Peyer's patch (tissue), 4 donors: Measurements from ENCODE around the gene RAP2A. TPM values are rescaled to one million over a fixed set of nuclear protein-coding genes. Genes with fewer than 3 reads are reported as not detected.

ENCODE experiments used
- DNase-seq, 3 donors: peaks; one replicate each; pipeline ENCODE4 v3.0.0-alpha.2; 2017 to 2019
- H3K27ac ChIP-seq, 4 donors: fragments of 200-600 bp; sonication (generic); one replicate each; pipeline ENCODE4 v1.5.1; 2016 to 2019
- H3K27me3 ChIP-seq, 2 donors: fragments of 200-600 bp; sonication (generic); one replicate each; pipeline ENCODE4 v1.5.1; 2019
- H3K36me3 ChIP-seq, 3 donors: fragments of 200-600 bp; sonication (generic); one replicate each; pipeline ENCODE4 v1.5.1; 2016 to 2019
- H3K4me1 ChIP-seq, 4 donors: fragments of 200-600 bp; sonication (generic); one replicate each; pipeline ENCODE4 v1.5.1; 2016 to 2019
- H3K4me3 ChIP-seq, 4 donors: fragments of 200-600 bp; sonication (generic); 1 replicate in 3 of 4; 2 replicates in 1 of 4; pipeline ENCODE4 v1.5.1; 2016 to 2019; ENCODE audit warnings: mild to moderate bottlenecking in 1 of 4
- H3K9me3 ChIP-seq, 4 donors: fragments of 200-600 bp; sonication (generic); one replicate each; pipeline ENCODE4 v1.5.1; 2016 to 2019; ENCODE audit warnings: mild to moderate bottlenecking in 1 of 4
- POLR2A ChIP-seq, 2 donors: fragments of 450-650 bp; IDR thresholded peaks; one replicate each; pipeline ENCODE4 v1.5.1; 2017; ENCODE audit warnings: antibody characterized with exemption in 2 of 2, mild to moderate bottlenecking in 2 of 2, moderate library complexity in 2 of 2
- total RNA-seq, 4 donors: library from RNA; depleted of rRNA; stranded (reverse); fragments of >200 nt; gene quantifications; one replicate each; pipeline ENCODE4 v1.1.0, GENCODE V29; 2016
- TF ChIP-seq, protein P1 (sequence below), 6 experiments: fragments of 450-650 bp in 4 of 6; fragments of 200-600 bp in 2 of 6; sonication (generic) in 1 of 6; IDR thresholded peaks; one replicate each; pipeline ENCODE4 v1.5.1; 2017 to 2019; ENCODE audit warnings: antibody characterized with exemption in 6 of 6, mild to moderate bottlenecking in 3 of 6, moderate library complexity in 1 of 6

RAP2A gene
- total RNA-seq, 4 donors from 2014 or later = 8.7 to 19.8 (median 16.4) TPM

DNA sequence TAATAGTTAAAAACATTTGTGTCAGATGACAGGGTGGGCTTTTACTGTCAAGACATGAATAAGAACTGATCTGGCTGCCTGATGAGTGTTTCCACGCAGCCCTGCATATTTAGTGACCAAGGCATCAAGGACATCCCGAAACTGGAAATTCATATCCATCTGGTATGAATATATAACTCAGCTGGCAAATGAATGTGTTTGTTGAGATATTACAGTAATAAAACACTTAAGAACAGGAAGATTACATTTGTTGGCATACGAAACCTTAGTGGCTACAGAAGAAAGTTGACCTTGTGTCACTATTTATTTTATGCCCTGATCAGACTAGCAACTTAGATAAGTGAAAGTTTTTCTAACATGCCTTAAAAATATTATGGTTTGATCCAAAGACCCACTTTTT, 32.8 kb downstream of the RAP2A start:
- Histone ChIP-seq H3K27me3 (no peaks in the 10 kb centered on the region), H3K4me1 (no peaks in the 10 kb centered on the region), H3K27ac (no peak overlapping the region), H3K36me3 (peaks cover 0 to 10% (median 0%) of the 10 kb centered on the region in 3 donors), H3K4me3 (no peak overlapping the region), H3K9me3 (no peaks in the 10 kb centered on the region)
- DNase-seq = no peak
- TF ChIP-seq POLR2A (IDR thresholded peaks at IDR 0.05) = no peak
- TF ChIP-seq, protein P1, sequence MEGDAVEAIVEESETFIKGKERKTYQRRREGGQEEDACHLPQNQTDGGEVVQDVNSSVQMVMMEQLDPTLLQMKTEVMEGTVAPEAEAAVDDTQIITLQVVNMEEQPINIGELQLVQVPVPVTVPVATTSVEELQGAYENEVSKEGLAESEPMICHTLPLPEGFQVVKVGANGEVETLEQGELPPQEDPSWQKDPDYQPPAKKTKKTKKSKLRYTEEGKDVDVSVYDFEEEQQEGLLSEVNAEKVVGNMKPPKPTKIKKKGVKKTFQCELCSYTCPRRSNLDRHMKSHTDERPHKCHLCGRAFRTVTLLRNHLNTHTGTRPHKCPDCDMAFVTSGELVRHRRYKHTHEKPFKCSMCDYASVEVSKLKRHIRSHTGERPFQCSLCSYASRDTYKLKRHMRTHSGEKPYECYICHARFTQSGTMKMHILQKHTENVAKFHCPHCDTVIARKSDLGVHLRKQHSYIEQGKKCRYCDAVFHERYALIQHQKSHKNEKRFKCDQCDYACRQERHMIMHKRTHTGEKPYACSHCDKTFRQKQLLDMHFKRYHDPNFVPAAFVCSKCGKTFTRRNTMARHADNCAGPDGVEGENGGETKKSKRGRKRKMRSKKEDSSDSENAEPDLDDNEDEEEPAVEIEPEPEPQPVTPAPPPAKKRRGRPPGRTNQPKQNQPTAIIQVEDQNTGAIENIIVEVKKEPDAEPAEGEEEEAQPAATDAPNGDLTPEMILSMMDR (IDR thresholded peaks at IDR 0.05) = no peak

DNA sequence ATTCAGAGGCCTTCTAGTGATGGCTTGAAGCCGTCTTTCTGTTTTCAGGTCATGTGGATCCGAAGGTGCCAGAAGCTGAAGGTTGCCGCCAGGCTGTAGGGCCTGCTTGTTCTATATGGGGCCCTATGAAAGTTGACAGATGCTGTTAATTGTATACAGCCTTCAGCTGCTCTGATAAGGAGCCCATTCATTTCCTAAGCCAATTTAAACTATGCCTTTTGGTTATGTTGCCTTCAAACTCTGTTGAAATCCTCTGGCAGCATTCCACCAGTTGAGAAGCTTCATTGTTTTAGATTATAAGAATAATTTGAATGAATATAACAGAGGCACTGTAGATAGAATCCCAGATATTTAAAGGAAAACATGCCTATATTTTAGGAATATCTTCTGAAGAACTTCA, 34.4 kb downstream of the RAP2A start:
- Histone ChIP-seq H3K27me3 (no peaks in the 10 kb centered on the region), H3K4me3 (no peak overlapping the region), H3K4me1 (no peaks in the 10 kb centered on the region), H3K36me3 (peaks cover 0 to 10% (median 0%) of the 10 kb centered on the region in 3 donors), H3K9me3 (no peaks in the 10 kb centered on the region), H3K27ac (no peak overlapping the region)
- DNase-seq = no peak
- TF ChIP-seq POLR2A (IDR thresholded peaks at IDR 0.05) = no peak

DNA sequence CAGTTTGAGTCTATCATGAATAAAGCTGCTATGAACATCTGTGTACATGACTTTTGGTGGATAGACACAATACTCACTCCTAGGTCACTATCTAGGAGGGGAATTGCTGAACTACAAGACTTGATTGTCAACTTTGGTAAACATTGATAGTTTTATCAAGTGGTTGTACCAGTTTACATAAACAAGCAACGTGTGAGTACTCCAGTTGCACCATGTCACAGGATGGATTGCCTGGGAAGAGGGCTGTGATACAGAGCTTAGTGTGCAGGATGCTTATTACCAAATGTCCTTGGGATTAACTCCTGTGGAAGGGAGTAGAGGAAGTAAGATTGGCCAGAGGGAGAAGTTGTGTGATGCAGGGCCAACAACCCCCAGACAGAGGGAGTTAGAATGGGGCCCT, 37.7 kb downstream of the RAP2A start:
- no peaks in the 10 kb centered on the region for H3K9me3 ChIP-seq
- H3K36me3 ChIP-seq = no peaks in the 10 kb centered on the region
- no peak overlapping the region for H3K27ac ChIP-seq
- TF ChIP-seq, protein P1 (IDR thresholded peaks at IDR 0.05) = no peak
- TF ChIP-seq POLR2A (IDR thresholded peaks at IDR 0.05) = no peak
- no peaks in the 10 kb centered on the region for H3K27me3 ChIP-seq
- H3K4me1 ChIP-seq = no peaks in the 10 kb centered on the region
- DNase-seq = no peak
- no peak overlapping the region for H3K4me3 ChIP-seq

DNA sequence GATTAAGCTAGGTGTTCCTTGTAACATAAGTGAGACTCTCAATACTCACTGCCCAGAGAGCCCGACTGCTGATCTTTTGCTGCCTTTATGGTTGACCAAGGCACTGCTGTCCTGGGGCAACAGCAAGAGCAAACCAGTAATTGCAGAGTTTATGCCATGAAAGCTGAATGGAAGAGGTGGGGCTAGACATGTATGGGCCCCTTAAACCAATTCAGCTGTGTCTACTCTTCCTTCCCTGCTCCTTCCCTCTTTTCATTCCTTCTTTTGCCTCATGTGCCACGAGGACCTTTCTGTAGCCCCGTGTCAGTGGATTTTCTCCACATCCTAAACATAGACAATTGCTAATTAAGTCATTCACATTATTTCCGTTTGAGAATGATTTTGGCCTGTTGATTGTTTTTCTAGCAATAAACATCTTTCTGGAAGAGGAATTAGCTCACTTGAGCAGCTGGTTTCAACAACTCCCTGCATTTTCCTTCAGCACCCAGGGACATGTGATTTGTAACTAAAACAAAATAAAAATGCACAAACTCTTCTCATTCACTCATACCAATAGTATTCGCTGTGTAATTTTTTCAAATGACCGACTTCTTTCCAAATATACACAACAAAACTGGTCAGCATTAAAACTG, 40.5 kb downstream of the RAP2A start:
- Histone ChIP-seq H3K27me3 (no peaks in the 10 kb centered on the region), H3K9me3 (no peaks in the 10 kb centered on the region), H3K36me3 (no peaks in the 10 kb centered on the region), H3K27ac (peak overlapping the region in 1 of 4 donors; percentile 60), H3K4me1 (no peaks in the 10 kb centered on the region), H3K4me3 (no peak overlapping the region)
- TF ChIP-seq, protein P1 (IDR thresholded peaks at IDR 0.05) = no peak
- no peak for TF ChIP-seq POLR2A (IDR thresholded peaks at IDR 0.05)
- no peak for DNase-seq

DNA sequence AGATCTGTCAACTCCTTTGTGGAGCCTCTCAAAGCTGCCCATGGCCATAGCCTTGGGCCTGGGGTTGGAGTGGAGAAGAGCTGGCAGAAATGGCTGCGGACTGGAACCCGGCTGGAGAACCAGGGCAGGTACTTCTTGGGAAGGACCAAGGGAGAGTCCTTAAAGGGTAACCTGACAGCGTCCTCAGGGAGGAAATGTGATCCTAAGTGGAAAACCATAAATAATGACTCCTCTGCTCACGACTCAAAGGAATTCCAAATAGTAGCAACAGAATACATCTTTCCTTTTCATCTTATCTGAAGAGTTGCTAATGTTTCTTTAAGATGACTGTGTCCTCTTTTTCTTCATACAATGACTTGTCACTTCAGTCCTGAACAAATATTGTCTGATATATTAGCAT, 41.0 kb downstream of the RAP2A start:
- Histone ChIP-seq H3K27ac (peak overlapping the region in 1 of 4 donors; percentile 60), H3K36me3 (no peaks in the 10 kb centered on the region), H3K27me3 (no peaks in the 10 kb centered on the region), H3K4me1 (no peaks in the 10 kb centered on the region), H3K4me3 (no peak overlapping the region), H3K9me3 (no peaks in the 10 kb centered on the region)
- TF ChIP-seq, protein P1 (IDR thresholded peaks at IDR 0.05) = no peak
- TF ChIP-seq POLR2A (IDR thresholded peaks at IDR 0.05) = no peak
- DNase-seq = no peak

DNA sequence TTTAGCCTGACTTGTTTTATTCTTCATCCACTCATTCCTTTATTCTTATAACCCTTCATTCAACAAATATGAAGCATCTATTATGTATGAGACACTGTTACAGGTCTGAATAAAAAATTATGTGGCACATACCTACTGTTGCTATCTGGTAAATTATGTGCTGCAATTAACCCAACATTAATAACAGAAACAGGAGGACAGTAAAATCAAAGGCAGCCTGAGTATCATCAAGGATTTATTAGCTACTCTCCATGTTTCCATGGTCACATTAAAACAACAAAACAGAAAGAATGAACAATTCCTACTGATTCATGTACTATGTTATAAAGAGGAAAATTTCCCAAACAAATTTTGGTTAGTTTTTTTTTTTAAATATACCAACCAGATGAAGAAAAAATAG, 43.9 kb downstream of the RAP2A start:
- TF ChIP-seq, protein P1 (IDR thresholded peaks at IDR 0.05) = no peak
- no peak for TF ChIP-seq POLR2A (IDR thresholded peaks at IDR 0.05)
- Histone ChIP-seq H3K4me3 (no peak overlapping the region), H3K9me3 (no peaks in the 10 kb centered on the region), H3K27ac (no peak overlapping the region), H3K27me3 (no peaks in the 10 kb centered on the region), H3K4me1 (no peaks in the 10 kb centered on the region), H3K36me3 (no peaks in the 10 kb centered on the region)
- no peak for DNase-seq
